Measurements from ENCODE around the gene SPN. TPM values are rescaled to one million over a fixed set of nuclear protein-coding genes. Genes with fewer than 3 reads are reported as not detected.

Gene SPN
- total RNA-seq, 5 donors from 2014 or later (not counting 1 experiment from before 2014, with no cell fraction given), result 124 to 172 (median 161) TPM

DNA sequence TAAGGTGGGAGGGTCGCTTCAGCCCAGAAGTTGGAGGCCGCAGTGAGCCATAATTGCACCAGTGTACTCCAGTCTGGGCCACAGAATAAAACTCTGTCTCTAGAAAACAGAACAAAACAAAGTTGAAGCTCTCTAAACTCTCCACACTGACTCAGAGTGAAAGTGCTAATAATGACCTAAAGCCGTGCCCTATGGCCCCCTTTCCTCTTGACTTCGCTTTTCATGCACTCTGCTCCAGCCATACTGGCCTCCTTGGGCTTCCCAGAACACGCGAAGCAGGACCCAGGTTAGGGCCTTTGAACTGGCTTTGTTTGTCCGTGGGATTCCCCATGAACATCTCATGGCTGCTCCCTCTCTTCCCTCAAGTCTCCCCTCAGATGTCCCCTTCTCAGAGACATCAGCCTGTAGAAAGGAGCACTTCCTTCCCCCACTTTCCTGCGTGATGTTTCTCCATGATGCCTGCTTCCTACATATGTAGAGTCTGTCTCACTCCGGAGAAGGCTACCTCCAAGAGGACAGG is 18.6 kb upstream of the SPN start:
- H3K9me3 ChIP-seq, result no peaks in the 10 kb centered on the region
- CTCF ChIA-PET, result interaction anchor here (0.6 to 0.8 kb wide), 2 partner anchors 33 to 815 kb away, joined by 4 read pairs; no protein-coding TSS in a partner anchor
- no peak for DNase-seq
- Mint-ChIP-seq H3K36me3 (no peaks in the 10 kb centered on the region), H3K9me3 (no peaks in the 10 kb centered on the region), H3K27ac (no peak overlapping the region), H3K4me3 (no peak overlapping the region), H3K27me3 (no peaks in the 10 kb centered on the region), H3K4me1 (peaks cover 22 to 33% (median 30%) of the 10 kb centered on the region in 3 donors)
- ATAC-seq (replicated peaks in 1 of 4), result no peak
- no peak overlapping the region for H3K4me3 ChIP-seq (ENCODE audit: control insufficient read depth in 1 of 2, extremely low read depth in 1 of 2, low read length in 1 of 2)
- WGBS (ENCODE audit: insufficient coverage), result 75% methylated on average over 6 of the region's 9 CpGs
- H3K4me1 ChIP-seq (ENCODE audit: control insufficient read depth in 1 of 2, extremely low read depth in 1 of 2, insufficient read depth in 2 of 2, low read length in 2 of 2), result peaks cover 6 to 17% of the 10 kb centered on the region in 2 experiments
- H3K36me3 ChIP-seq (ENCODE audit: control insufficient read depth in 2 of 2, extremely low read depth in 1 of 2, insufficient read depth in 1 of 2, low read length in 1 of 2), result no peaks in the 10 kb centered on the region
- POLR2A ChIA-PET, result no interaction called here
- no peak overlapping the region for H3K27ac ChIP-seq (ENCODE audit: low read length)
- H3K27me3 ChIP-seq (replicated peaks in 1 of 2; ENCODE audit: control insufficient read depth in 2 of 2, extremely low read depth in 1 of 2, insufficient read depth in 2 of 2, low read length in 1 of 2), result no peaks in the 10 kb centered on the region

- Histone ChIP-seq H3K27me3 (replicated peaks in 1 of 2; ENCODE audit: control insufficient read depth in 2 of 2, extremely low read depth in 1 of 2, insufficient read depth in 2 of 2, low read length in 1 of 2) (peaks cover 0 to 2% of the 10 kb centered on the region in 2 experiments), H3K9me3 (no peaks in the 10 kb centered on the region), H3K27ac (ENCODE audit: low read length) (no peak overlapping the region), H3K4me3 (ENCODE audit: control insufficient read depth in 1 of 2, extremely low read depth in 1 of 2, low read length in 1 of 2) (no peak overlapping the region), H3K4me1 (ENCODE audit: control insufficient read depth in 1 of 2, extremely low read depth in 1 of 2, insufficient read depth in 2 of 2, low read length in 2 of 2) (peaks cover 6 to 17% of the 10 kb centered on the region in 2 experiments), H3K36me3 (ENCODE audit: control insufficient read depth in 2 of 2, extremely low read depth in 1 of 2, insufficient read depth in 1 of 2, low read length in 1 of 2) (no peaks in the 10 kb centered on the region)
- Mint-ChIP-seq H3K27ac (no peak overlapping the region), H3K9me3 (no peaks in the 10 kb centered on the region), H3K36me3 (no peaks in the 10 kb centered on the region), H3K4me3 (no peak overlapping the region), H3K27me3 (no peaks in the 10 kb centered on the region), H3K4me1 (peaks cover 26 to 40% (median 35%) of the 10 kb centered on the region in 3 donors)
- ChIA-PET CTCF (no interaction called here), POLR2A (interaction anchor here in 1 of 2 donors (0.6 kb wide), 1 partner anchor 251 kb away, joined by 5 read pairs; no protein-coding TSS in a partner anchor)
- no peak for ATAC-seq (replicated peaks in 1 of 4)
- DNase-seq, result no peak
- WGBS (ENCODE audit: insufficient coverage), result 50% methylated on average over 1 of the region's 4 CpGs
Measured at GRCh38 chr16:29644973-29645693, 17.9 kb upstream of the SPN start.

- Mint-ChIP-seq H3K9me3 (no peaks in the 10 kb centered on the region), H3K27ac (peak overlapping the region in 1 of 2 donors; percentile 49), H3K4me3 (no peak overlapping the region), H3K27me3 (no peaks in the 10 kb centered on the region), H3K36me3 (no peaks in the 10 kb centered on the region), H3K4me1 (peaks cover 22 to 40% (median 30%) of the 10 kb centered on the region in 3 donors)
- ChIA-PET POLR2A (no interaction called here), CTCF (no interaction called here)
- Histone ChIP-seq H3K27me3 (replicated peaks in 1 of 2; ENCODE audit: control insufficient read depth in 2 of 2, extremely low read depth in 1 of 2, insufficient read depth in 2 of 2, low read length in 1 of 2) (peaks cover 0 to 2% of the 10 kb centered on the region in 2 experiments), H3K9me3 (no peaks in the 10 kb centered on the region), H3K27ac (ENCODE audit: low read length) (no peak overlapping the region), H3K4me1 (ENCODE audit: control insufficient read depth in 1 of 2, extremely low read depth in 1 of 2, insufficient read depth in 2 of 2, low read length in 2 of 2) (peaks cover 6 to 12% of the 10 kb centered on the region in 2 experiments), H3K4me3 (ENCODE audit: control insufficient read depth in 1 of 2, extremely low read depth in 1 of 2, low read length in 1 of 2) (no peak overlapping the region), H3K36me3 (ENCODE audit: control insufficient read depth in 2 of 2, extremely low read depth in 1 of 2, insufficient read depth in 1 of 2, low read length in 1 of 2) (no peaks in the 10 kb centered on the region)
- ATAC-seq (replicated peaks in 1 of 4), result no peak
- 66% methylated on average over 3 of the region's 4 CpGs for WGBS (ENCODE audit: insufficient coverage)
- no peak for DNase-seq
Measured at GRCh38 chr16:29645694-29646187, 17.3 kb upstream of the SPN start.

DNA sequence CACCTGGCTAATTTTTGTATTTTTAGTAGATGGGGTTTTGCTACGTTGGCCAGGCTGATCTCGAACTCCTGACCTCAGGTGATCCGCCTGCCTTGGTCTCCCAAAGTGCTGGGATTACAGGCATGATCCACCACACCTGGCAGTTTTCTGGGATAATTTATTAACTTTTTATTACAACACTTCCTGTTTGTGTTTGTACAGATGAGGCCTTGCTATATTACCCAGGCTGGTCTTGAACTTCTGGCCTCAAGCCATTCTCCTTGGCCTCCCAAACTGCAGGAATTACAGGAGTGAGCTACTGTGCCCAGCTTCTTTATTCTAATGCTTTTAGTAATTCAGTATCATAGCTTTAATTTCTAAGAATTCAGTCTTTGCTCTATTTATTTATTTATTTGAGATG is 16.1 kb upstream of the SPN start:
- Mint-ChIP-seq H3K9me3 (no peaks in the 10 kb centered on the region), H3K27me3 (no peaks in the 10 kb centered on the region), H3K27ac (no peak overlapping the region), H3K36me3 (no peaks in the 10 kb centered on the region), H3K4me1 (peaks cover 10 to 28% (median 19%) of the 10 kb centered on the region in 3 donors), H3K4me3 (no peak overlapping the region)
- Histone ChIP-seq H3K27me3 (replicated peaks in 1 of 2; ENCODE audit: control insufficient read depth in 2 of 2, extremely low read depth in 1 of 2, insufficient read depth in 2 of 2, low read length in 1 of 2) (peaks cover 0 to 2% of the 10 kb centered on the region in 2 experiments), H3K36me3 (ENCODE audit: control insufficient read depth in 2 of 2, extremely low read depth in 1 of 2, insufficient read depth in 1 of 2, low read length in 1 of 2) (no peaks in the 10 kb centered on the region), H3K4me3 (ENCODE audit: control insufficient read depth in 1 of 2, extremely low read depth in 1 of 2, low read length in 1 of 2) (no peak overlapping the region), H3K9me3 (no peaks in the 10 kb centered on the region), H3K27ac (ENCODE audit: low read length) (no peak overlapping the region), H3K4me1 (ENCODE audit: control insufficient read depth in 1 of 2, extremely low read depth in 1 of 2, insufficient read depth in 2 of 2, low read length in 2 of 2) (no peaks in the 10 kb centered on the region)
- ATAC-seq (replicated peaks in 1 of 4), result no peak
- no CpG with 5 or more reads among the region's 3 CpGs for WGBS (ENCODE audit: insufficient coverage)
- DNase-seq, result no peak
- POLR2A ChIA-PET, result interaction anchor here in 1 of 2 donors (0.6 to 0.7 kb wide), 2 partner anchors 148 to 631 kb away, joined by 3 to 7 read pairs; no protein-coding TSS in a partner anchor
- CTCF ChIA-PET, result no interaction called here

- Histone ChIP-seq H3K27me3 (replicated peaks in 1 of 2; ENCODE audit: control insufficient read depth in 2 of 2, extremely low read depth in 1 of 2, insufficient read depth in 2 of 2, low read length in 1 of 2) (peaks cover 0 to 2% of the 10 kb centered on the region in 2 experiments), H3K4me1 (ENCODE audit: control insufficient read depth in 1 of 2, extremely low read depth in 1 of 2, insufficient read depth in 2 of 2, low read length in 2 of 2) (peaks cover 0 to 2% of the 10 kb centered on the region in 2 experiments), H3K36me3 (ENCODE audit: control insufficient read depth in 2 of 2, extremely low read depth in 1 of 2, insufficient read depth in 1 of 2, low read length in 1 of 2) (no peaks in the 10 kb centered on the region), H3K9me3 (no peaks in the 10 kb centered on the region), H3K4me3 (ENCODE audit: control insufficient read depth in 1 of 2, extremely low read depth in 1 of 2, low read length in 1 of 2) (no peak overlapping the region), H3K27ac (ENCODE audit: low read length) (no peak overlapping the region)
- no peaks in the 10 kb centered on the region for H3K9me3 Mint-ChIP-seq
- 96% methylated on average over 4 of the region's 9 CpGs for WGBS (ENCODE audit: insufficient coverage)
- ATAC-seq (replicated peaks in 1 of 4) (no peak), DNase-seq (no peak)
- H3K4me1 Mint-ChIP-seq, result peaks cover 12 to 23% (median 19%) of the 10 kb centered on the region in 3 donors
- H3K36me3 Mint-ChIP-seq, result no peaks in the 10 kb centered on the region
- ChIA-PET POLR2A (no interaction called here), CTCF (interaction anchor here in 1 of 2 donors (0.6 kb wide), 2 partner anchors 10 to 24 kb away, joined by 3 to 6 read pairs; no protein-coding TSS in a partner anchor)
- H3K27ac Mint-ChIP-seq, result peak overlapping the region in 1 of 2 donors; percentile 39
- no peaks in the 10 kb centered on the region for H3K27me3 Mint-ChIP-seq
- H3K4me3 Mint-ChIP-seq, result no peak overlapping the region
Measured at GRCh38 chr16:29649588-29650494, 13.2 kb upstream of the SPN start.

GRCh38 chr16:29650771-29651170 is 12.3 kb upstream of the SPN start:
- H3K36me3 Mint-ChIP-seq, result no peaks in the 10 kb centered on the region

More at GRCh38 chr16:29650771-29651170, 12.3 kb upstream of the SPN start:
- Histone ChIP-seq H3K9me3 (no peaks in the 10 kb centered on the region), H3K36me3 (ENCODE audit: control insufficient read depth in 2 of 2, extremely low read depth in 1 of 2, insufficient read depth in 1 of 2, low read length in 1 of 2) (no peaks in the 10 kb centered on the region), H3K27ac (ENCODE audit: low read length) (no peak overlapping the region), H3K4me1 (ENCODE audit: control insufficient read depth in 1 of 2, extremely low read depth in 1 of 2, insufficient read depth in 2 of 2, low read length in 2 of 2) (peaks cover 0 to 2% of the 10 kb centered on the region in 2 experiments), H3K4me3 (ENCODE audit: control insufficient read depth in 1 of 2, extremely low read depth in 1 of 2, low read length in 1 of 2) (no peak overlapping the region), H3K27me3 (replicated peaks in 1 of 2; ENCODE audit: control insufficient read depth in 2 of 2, extremely low read depth in 1 of 2, insufficient read depth in 2 of 2, low read length in 1 of 2) (peaks cover 0 to 2% of the 10 kb centered on the region in 2 experiments)
- DNase-seq, result no peak
- peaks cover 7 to 15% (median 14%) of the 10 kb centered on the region in 3 donors for H3K4me1 Mint-ChIP-seq
- no peak overlapping the region for H3K4me3 Mint-ChIP-seq
- H3K27me3 Mint-ChIP-seq, result no peaks in the 10 kb centered on the region
- POLR2A ChIA-PET, result no interaction called here
- no peaks in the 10 kb centered on the region for H3K9me3 Mint-ChIP-seq
- no peak for ATAC-seq (replicated peaks in 1 of 4)
- CTCF ChIA-PET, result interaction anchor here in 1 of 2 donors (0.6 kb wide), 2 partner anchors 11 to 23 kb away, joined by 3 to 6 read pairs; no protein-coding TSS in a partner anchor
- WGBS (ENCODE audit: insufficient coverage), result no CpG with 5 or more reads among the region's 2 CpGs
- H3K27ac Mint-ChIP-seq, result no peak overlapping the region
